Posterior vena cava (tissue), 2 donors: ENCODE data around the gene PARD3B. TPM values are rescaled to one million over a fixed set of nuclear protein-coding genes. Genes with fewer than 3 reads are reported as not detected.
A peak's percentile ranks its signal among the peaks of the same experiment; 100 is the strongest.

ENCODE experiments used
- DNase-seq: peaks from one replicate; pipeline ENCODE4 v3.0.0-alpha.2; 2020; ENCODE audit warnings: low spot score
- intact Hi-C, 2 donors: fragments of 100-400 bp; cut with DNase I; formaldehyde crosslinking; loops; one replicate each; pipeline versions ENCODE4 v1.14.1 to v1.14.2; 2022 to 2023
- total RNA-seq, 2 donors: library from RNA; stranded (reverse); fragmentation: NEBNext Ultra II Directional; extraction: Animal tissue kit (Norgen Biotek cat#: 25700); gene quantifications; one replicate each; pipeline ENCODE4 v1.2.1, GENCODE V29; 2021
- donor health status: DM: yes; HTN: yes; CAD: no.
- donor health status: DM: yes; HTN: yes; CAD: no.

The PARD3B gene
- total RNA-seq, 2 donors from 2014 or later, result 37.0 to 48.1 TPM

DNA sequence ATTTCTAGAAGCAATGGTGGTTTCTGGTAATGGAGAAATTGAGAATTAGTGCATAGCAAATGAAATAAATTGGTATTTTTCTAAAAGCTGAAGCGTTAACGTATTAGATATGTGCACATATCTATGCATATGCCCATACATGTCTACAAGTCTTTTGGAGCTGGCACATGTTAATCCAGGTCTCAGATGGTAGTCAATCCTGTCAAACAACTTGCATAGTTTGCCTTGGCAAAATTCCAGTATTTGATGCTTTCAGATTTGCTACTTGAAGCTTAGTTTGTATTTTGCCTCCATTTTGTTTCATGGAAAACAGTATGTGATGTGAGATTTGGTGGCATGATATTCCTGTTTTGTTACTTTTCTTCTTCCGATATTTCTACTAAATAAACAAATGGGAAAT is 304.6 kb downstream of the PARD3B start:
- intact Hi-C loops, result no loop called here
- DNase-seq, result no peak

DNA sequence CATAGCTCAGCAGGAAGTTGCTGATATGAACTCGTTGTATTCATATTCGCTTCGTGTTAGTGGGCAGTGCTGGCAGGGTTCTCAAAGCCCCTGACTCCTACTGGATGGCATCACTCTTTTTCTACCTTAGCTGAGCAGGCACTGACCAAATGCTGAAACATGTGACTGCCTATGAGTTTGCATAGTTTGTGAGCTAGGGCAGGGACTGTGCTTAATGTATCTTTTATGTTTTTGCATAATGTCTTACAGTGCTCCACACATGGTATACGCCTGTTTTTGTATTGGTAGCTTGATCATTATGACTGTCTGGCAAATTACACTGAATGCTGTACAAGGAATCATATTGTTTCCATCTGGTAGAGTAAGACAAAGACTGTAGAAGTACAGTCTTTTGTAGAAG is 305.3 kb downstream of the PARD3B start:
- intact Hi-C loops, result no loop called here
- no peak for DNase-seq

DNA sequence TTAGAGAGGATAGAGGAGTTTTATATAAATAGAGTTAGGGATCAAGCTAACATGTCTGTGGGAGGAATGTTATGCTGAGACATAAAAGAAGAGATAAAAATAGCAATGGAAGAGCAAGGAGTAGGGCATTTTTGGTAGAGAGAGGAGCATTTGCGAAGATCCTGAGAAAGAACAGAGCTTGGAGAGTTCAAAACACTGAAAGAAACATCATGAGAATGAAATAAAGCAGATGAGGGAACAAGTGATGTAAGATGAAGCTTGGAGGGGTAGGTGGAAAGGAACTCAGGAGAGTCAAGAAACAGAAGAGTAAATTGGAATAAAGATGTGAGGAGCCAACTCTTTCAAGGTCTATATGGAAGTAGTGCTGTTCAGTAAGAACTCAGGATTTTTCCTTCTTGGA is 308.6 kb downstream of the PARD3B start:
- DNase-seq, result no peak
- intact Hi-C loops, result no loop called here

DNA sequence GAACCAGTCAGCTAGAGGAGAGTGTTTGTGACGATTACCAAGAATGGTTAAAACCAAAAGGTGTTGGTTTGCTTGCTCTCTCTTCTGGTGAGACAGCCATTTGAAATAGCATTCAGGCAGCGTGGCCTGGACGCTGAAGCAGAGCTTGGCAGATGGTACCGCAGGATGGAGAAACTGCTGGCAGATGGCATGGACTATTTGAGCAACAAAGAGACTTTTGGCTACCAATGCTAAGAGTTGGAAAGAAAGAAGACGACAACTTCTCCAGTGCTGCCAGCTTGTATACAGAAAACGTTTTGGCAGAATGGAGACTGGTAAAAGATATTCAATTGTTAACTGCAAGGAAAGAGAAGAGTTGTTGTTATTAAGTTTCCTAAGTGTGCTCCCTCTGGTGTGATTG is 315.0 kb downstream of the PARD3B start:
- intact Hi-C loops, result no loop called here
- DNase-seq, result peak; percentile 79

DNA sequence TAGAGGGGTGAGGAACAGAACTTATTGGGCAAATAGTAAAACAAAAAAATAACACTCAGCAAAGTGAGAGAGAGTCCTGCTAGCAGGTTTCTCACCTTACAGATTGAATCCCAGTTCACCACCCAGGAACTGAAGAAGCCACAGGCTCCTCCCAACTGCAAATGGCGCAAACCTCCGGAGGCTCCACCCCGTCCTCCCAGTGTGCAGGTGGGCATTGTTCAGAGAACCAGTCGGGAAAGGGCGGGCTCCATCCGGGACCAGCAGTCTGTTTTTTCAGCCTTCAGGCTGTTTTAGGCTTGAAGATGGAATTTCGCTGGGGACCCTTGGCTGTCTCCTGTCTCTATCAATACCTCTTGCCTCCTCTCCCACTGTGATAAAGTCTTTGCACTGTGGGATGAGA is 317.5 kb downstream of the PARD3B start:
- no peak for DNase-seq
- intact Hi-C loops, result no loop called here

DNA sequence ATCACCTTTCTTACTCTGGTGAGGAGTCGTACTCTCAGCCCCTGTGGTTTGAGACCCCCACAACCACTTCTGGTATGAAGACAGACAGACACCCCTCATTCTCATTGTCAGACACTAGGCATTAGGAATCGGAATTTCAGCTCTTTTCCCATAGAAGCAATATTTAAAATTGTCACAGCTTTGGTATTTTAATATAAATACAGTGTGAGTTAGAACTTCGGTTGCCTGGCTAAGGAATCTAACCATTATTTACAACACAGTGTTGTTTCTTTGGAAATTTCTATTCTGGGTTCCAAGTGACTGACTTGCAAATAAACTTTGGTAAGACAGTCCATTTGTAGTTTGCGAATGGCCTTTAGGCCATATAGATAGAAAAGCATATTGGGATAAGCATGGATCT is 318.1 kb downstream of the PARD3B start:
- intact Hi-C loops, result no loop called here
- DNase-seq, result no peak

DNA sequence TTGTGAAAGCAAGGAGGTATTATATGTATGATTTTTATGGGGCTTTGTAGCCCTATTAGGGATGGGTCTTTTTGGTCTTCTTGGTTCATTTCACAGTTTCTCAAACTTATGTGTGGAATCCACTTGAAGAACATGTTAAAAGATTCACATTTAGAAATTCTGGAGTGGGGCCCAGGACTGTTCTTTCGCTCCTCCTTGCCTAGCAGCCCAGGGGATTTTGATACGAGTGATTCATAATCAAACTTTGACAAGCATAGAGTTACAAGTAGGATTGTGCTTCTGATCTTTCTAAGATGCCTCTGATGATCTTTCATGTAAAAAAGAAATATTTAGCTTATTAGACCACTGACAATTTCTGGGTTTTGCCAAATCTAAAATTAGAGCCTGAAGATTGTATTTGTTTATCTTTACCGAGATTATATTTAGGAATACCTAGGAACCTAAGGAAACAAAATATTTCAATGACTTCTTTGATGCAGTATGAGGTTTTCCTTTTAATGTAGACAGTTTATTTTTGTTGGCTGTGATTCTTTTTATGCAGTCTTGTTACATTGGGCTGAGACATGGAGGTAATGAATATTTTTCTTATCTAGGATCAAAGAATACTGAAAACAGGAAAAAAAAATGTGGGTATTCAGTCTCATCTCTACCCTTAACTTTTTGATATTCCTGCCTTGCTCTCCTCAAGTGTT is 324.0 kb downstream of the PARD3B start:
- intact Hi-C loops, result no loop called here
- no peak for DNase-seq

DNA sequence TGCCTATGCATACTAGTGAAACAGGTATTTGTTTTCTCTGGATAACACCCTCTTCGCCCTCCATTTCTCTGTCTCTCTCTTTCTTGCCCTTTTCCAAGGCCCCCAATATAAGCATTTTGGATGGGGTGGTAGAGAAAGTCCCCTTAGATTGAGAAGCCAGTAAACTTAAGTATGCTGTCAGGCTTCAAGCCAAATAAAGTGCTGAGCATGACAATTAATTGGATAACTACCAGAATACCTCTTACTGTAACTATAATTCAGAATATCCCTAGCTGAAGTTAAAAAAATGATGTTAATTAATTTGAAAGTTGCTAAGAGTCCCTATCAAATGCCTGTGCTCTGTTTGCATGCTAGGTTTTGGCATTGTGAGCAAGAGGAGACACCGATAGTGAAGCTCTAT is 324.8 kb downstream of the PARD3B start:
- intact Hi-C loops, result no loop called here
- DNase-seq, result no peak

DNA sequence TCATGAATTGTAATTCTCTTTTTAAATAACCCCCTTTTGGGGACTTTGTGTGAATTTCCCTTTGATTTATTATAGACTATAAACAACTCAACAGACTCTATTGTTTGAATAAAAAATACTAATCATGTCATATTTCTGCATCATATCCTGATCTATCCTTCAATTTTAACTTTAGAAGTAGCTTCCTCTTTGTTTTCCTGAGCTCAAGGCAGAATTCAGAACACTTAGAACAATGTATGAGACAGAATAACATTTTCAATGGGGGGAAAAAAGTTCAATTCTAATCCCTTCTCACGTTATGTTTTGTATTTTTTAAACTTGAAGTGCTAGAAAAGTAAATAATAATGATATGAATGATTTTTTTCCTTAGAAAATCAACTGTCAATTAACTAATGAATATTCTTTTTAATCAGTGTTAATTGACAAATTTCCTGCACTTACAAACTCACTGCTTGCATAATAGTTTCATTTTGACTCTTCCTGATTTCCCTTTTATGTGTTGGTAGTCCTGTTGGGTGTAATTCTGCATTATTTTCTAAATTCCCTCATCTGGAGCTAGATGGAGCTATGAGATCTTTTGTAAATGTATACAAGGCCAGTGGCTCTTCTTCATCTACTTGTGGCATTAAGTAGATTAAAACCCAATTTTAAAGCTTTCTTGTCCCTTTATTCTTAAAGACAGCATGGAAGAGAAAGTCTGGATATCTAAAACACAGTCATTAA is 326.1 kb downstream of the PARD3B start:
- intact Hi-C loops, result no loop called here

DNA sequence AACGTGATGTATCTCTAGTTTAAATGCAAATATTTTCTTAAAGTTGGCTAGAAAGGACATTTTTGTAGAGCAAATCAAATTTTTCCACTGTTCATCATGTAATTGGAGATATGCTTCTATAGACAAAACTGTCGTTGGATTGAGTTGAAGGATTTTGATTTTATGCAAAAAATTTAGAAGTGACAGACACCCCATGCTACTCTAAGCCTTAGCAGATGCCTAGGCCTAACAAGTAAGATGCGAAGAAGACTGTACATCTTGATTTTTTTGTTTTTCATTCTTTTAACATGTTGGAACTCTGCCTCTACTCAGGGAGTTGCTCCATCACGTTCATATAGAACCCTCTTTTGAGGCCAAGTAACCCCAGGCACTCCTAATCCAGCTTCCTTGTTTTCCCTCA is 331.0 kb downstream of the PARD3B start:
- intact Hi-C loops, result no loop called here
- DNase-seq, result no peak

More for the DNA sequence above, 326.1 kb downstream of the PARD3B start:
- DNase-seq, result no peak

DNA sequence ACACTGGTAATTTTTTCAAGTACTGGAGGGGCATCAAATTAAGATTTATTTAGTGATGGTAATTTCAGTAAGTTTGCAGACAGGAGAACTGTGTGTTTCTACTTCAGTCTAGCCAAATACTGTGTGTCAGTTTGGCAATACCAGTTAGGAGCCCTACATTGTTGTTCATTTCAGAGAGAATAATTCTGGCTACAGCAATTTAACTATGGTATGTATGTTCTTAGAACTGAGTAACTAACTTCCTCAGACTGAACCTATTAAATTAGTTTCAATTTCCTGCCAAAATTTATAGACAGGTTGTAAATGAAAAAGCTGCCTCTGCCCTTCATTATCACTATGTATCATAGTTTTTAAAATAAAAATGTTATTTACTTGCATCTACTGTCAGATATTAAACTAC is 332.4 kb downstream of the PARD3B start:
- intact Hi-C loops, result no loop called here

DNA sequence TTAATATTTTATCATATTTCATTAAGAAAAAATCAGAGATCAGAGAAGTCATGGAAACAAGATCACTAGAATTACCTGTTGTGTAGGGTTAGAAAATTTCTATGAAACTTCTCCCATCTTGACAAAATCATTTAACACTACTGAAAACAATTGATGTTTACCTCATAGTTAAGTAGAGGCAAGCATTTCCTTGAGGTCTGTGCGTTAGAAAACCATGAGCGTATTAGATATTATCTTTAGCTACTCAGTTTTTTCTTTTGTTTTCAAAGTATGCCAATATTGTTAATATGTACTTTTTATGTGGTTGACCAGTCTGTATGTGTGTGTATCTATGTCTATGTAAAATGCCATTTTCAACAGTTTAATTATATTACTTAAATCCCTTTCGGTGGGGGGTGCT is 335.7 kb downstream of the PARD3B start:
- intact Hi-C loops, result no loop called here
- DNase-seq, result no peak

More for the DNA sequence above, 332.4 kb downstream of the PARD3B start:
- DNase-seq, result no peak

DNA sequence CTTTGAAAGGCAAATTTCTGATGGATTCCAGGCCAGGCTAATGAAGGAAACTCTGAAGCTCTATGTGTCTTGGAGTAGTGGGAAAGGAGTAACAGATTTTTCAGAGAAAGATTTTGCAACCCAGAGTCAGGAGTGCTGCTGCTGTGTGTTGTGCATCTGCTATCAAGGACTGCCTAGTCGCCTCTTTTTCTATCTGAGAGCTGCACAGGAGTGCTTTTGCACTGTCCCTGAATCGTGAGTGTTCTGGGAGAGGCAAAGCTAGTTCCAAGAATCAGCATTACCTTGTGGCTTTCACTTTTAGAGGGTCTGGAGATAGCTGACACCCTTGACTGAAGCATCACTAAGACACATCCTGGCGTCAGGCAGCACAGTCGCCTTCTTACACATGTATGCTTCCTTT is 336.4 kb downstream of the PARD3B start:
- no peak for DNase-seq
- intact Hi-C loops, result no loop called here

DNA sequence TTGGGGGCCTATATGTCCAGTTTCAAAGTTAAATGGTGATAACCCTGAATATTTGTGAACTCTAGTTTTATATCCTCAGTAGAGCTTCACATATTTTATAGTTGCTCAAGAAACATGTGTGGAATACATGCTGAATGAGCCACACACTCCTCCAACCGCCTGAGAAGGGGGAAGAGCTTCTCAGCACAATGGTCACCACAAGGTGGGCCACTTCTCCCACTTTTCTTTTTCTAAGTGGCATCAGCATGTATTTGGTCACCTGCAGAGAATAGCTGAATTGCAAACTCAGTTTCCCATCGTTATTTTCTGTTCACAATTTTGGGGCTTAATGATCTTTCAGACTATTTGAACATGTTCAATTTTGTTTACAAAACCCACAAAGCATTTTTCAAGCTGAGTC is 340.5 kb downstream of the PARD3B start:
- no peak for DNase-seq
- intact Hi-C loops, result no loop called here

DNA sequence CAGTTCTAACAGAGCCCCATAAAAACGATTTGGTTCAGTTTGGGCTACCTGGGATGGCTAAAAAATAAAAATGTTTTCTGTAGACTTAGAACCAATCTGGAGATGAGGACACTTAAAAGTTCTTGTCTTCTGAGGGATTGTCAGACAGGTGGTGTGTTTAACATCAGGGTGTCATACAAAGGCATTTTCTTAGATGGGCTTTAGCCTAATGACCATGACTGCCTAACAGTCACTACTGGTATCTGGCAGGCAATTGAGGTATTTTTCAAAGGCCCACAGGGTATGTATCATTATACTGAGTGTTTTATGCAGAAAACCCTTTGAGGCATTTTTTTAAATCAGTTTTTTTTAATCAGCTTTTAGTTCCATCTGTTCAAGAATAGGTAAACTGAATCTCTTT is 341.4 kb downstream of the PARD3B start:
- DNase-seq, result no peak
- intact Hi-C loops, result no loop called here

DNA sequence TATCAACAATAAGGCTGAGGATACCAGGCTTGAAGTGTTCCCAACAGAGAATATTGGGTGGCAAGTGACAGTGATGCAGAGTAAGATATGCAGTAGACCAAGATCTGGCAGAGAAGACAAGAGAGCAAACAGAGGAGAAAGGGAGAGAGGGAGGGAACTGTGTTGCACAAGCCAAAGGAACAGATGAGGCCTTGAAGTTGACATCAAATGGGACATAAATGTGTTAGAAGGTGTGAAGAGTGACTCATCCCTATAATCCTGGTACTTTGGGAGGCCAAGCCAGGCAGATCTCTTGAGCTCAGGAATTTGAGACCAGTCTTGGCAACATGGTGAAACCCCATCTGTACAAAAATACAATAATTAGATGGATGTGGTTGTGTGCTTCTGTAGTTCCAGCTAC is 342.9 kb downstream of the PARD3B start:
- intact Hi-C loops, result no loop called here
- no peak for DNase-seq

DNA sequence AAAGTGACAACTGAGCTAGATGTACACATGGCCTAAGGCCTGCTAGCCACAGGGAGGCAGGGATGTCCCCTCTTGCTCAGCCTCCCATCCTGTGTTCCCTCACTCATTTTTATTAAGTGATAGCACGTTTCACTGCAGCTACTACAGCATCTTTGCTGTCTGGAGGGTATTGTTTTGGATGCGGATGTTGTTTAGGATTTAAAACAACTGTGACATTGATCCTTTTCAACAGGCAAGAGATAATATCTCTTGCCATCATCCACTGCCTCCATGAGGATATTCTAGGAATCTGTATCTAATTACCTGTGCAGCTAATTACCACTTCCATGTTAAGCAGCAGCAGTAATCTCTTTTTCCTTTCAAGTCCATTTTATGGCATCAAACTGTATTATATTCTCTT is 345.4 kb downstream of the PARD3B start:
- DNase-seq, result no peak
- intact Hi-C loops, result no loop called here

DNA sequence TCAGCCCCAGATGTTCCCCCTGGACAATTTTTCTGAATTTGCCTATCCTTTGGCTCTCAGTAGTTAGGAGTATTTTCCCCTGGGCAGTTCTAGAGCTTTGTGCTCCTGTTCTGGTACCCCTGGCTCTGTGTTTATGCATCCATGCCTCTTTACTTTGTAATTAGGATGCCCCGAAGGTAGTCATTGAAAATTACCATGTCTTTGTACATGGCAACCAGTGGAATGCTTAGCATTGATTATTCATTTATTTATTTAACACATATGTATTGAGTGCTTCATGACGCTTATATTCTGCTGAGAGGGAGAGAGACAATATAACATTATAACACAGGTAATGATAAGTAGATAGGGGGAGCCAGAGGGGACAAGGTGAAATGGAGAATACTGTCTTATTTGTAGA is 346.5 kb downstream of the PARD3B start:
- intact Hi-C loops, result no loop called here
- DNase-seq, result no peak

DNA sequence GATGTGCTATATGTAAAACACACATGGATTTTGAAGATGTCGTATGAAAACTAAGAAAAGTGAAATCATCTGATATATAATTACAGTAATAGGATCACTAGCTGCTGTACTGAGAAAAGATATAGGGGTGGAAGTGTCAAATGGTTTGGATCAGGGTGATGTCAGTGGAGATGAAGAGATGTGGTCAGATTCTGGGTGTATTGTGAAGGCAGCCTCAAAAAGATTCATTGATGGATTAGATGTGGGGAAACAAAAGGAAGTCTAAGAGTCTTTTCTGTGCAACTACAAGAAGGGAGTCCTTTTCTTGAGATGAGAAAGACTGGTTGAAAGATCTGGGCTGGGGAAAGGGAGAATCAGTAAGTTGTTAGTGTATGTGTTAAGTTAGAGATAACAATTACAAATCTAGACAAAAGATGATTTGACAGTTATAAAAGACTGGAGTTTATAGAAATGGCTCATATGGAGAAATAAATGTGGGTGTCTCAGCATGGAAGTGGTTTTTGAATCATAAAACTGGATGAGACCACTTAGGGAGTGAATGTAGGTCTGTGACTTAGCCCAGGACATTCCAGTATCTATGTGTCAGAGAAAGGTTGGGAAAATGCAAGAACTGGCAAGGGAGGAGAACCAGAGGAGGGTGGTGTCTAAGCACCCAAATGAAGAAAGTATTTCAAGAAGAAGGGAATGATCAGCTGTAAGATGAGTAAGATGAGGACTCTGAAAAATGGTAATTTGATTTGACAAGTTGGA is 347.4 kb downstream of the PARD3B start:
- DNase-seq, result no peak
- intact Hi-C loops, result no loop called here

DNA sequence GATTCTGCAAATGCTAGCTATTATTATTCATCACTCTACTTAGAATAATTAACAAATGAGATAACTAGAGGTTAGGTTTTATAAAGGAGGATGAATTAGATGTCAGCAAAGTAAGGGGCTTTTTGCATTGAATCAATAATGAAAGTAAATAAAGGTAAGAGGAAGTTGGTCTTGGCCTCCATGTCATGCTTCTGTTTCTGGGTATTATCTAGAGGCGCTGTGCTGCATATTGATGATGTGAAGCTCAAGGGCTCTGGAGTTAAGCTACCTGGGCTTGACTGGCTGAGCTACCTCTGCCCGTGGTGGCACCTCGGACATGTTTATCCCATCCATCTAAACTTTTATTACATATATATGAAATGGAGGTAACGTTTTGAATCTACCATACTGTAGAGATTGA is 350.9 kb downstream of the PARD3B start:
- no peak for DNase-seq
- intact Hi-C loops, result no loop called here

DNA sequence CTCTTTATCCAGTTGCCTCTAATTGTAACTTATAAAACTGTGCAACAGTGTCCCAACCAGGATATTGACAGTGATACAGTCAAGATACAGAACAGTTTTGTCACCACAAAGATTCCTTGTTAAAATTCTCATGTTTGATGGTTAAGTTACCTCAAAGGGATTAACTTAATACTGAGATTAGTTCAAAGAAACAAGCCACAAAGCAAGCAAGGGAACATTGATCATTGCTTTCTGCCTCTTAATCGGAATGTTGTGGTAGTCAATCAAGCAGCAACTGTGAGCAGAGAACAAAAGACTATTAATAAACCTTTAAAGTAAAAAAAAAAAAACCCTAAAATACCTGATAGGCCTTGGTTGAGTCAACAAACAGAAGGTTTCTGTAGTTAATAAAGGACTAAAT is 352.3 kb downstream of the PARD3B start:
- DNase-seq, result no peak
- intact Hi-C loops, result no loop called here
